A549 (cell line): ENCODE measurements around the gene MED10. TPM values are rescaled to one million over a fixed set of nuclear protein-coding genes. Genes with fewer than 3 reads are reported as not detected.

Experiments used
- ATAC-seq, 2 experiments: fragments of 200-7000 bp in 1 of 2; fragments of >200 bp in 1 of 2; cut with Nextera tagmentation in 1 of 2; cut with Tn5 transposase in 1 of 2; 3 replicates each; pipeline versions ENCODE4 v1.8.0 to v1.9.1; 2018 to 2020; ENCODE audit warnings: mild to moderate bottlenecking in 1 of 2, moderate library complexity in 1 of 2
- CTCF ChIA-PET: fragments of 300-600 bp; sonication (Branson Sonifier 250); formaldehyde crosslinking; extraction: SDS; loops from one replicate; lab custom pipeline; 2021; ENCODE audit warnings: antibody characterized with exemption, inconsistent platforms; lab: Yijun Ruan, JAX
- POLR2A ChIA-PET: fragments of 350-600 bp; formaldehyde crosslinking; extraction: SDS; loops from one replicate; lab custom pipeline; 2021; ENCODE audit warnings: antibody characterized with exemption, inconsistent platforms; lab: Yijun Ruan, JAX
- DNase-seq, 2 experiments: peaks; one replicate each; pipeline versions ENCODE4 v3.0.0 to v3.0.0-alpha.2; 2011 to 2016; ENCODE audit warnings: low read depth in 1 of 2, low spot score in 1 of 2
- FAIRE-seq: peaks from 2 replicates; lab custom pipeline; 2011; peaks lifted over from hg19 to GRCh38; lab: Jason Lieb, UNC
- H3K27ac ChIP-seq, 2 experiments: fragments of >200 bp; sonication (Bioruptor Twin); formaldehyde crosslinking; 3 replicates each; pipeline ENCODE4 v1.5.1; 2016 to 2017
- H3K4me1 ChIP-seq: fragments of >200 bp; sonication (Bioruptor Twin); formaldehyde crosslinking; 3 replicates; pipeline ENCODE4 v1.6.1; 2016
- H3K4me2 ChIP-seq: fragments of >200 bp; sonication (Bioruptor Twin); formaldehyde crosslinking; 3 replicates; pipeline ENCODE4 v1.6.1; 2016
- H3K4me3 ChIP-seq: fragments of >200 bp; sonication (Bioruptor Twin); formaldehyde crosslinking; 3 replicates; pipeline ENCODE4 v1.5.1; 2016
- H3K9me3 ChIP-seq: fragments of >200 bp; sonication (Bioruptor Twin); formaldehyde crosslinking; 3 replicates; pipeline ENCODE4 v1.6.1; 2016
- ATOH8 ChIP-seq: fragments of 250-450 bp; sonication (Bioruptor Pico); IDR thresholded peaks from 2 replicates; pipeline ENCODE4 v1.5.0; 2020; ENCODE audit warnings: low read depth, mild to moderate bottlenecking, moderate library complexity
- CBX8 ChIP-seq: fragments of 200-600 bp; sonication (generic); IDR thresholded peaks from 2 replicates; pipeline ENCODE4 v1.6.1; 2016
- CEBPB ChIP-seq, 2 experiments: fragments of >200 bp in 1 of 2; sonication (Bioruptor Twin) in 1 of 2; formaldehyde crosslinking in 1 of 2; IDR thresholded peaks; 2 replicates each; pipeline ENCODE4 v1.6.1; 2012 to 2016
- CTCF ChIP-seq: fragments of >200 bp; sonication (Bioruptor Twin); formaldehyde crosslinking; IDR thresholded peaks from 3 replicates; pipeline ENCODE4 v1.5.1; 2016
- EP300 ChIP-seq, 2 experiments: fragments of >200 bp; sonication (Bioruptor Twin); formaldehyde crosslinking; IDR thresholded peaks; 2 replicates in 1 of 2; 3 replicates in 1 of 2; pipeline ENCODE4 v1.6.1; 2016 to 2017
- ESRRA ChIP-seq: fragments of 150-350 bp; IDR thresholded peaks from 2 replicates; pipeline ENCODE4 v1.6.1; 2014; ENCODE audit warnings: mild to moderate bottlenecking, low read length, borderline replicate concordance
- FOSB ChIP-seq: fragments of 250-450 bp; sonication (Bioruptor Pico); IDR thresholded peaks from 2 replicates; pipeline ENCODE4 v1.5.0; 2020; ENCODE audit warnings: mild to moderate bottlenecking, moderate library complexity
- FOXS1 ChIP-seq: fragments of 250-450 bp; sonication (Bioruptor Pico); IDR thresholded peaks from 2 replicates; pipeline ENCODE4 v1.5.0; 2020; ENCODE audit warnings: mild to moderate bottlenecking, moderate library complexity
- HMGXB4 ChIP-seq: fragments of 250-450 bp; sonication (Bioruptor Pico); IDR thresholded peaks from 2 replicates; pipeline ENCODE4 v1.5.0; 2021; ENCODE audit warnings: mild to moderate bottlenecking, moderate library complexity, borderline replicate concordance
- HOXB5 ChIP-seq: fragments of 250-450 bp; sonication (Bioruptor Pico); IDR thresholded peaks from 2 replicates; pipeline ENCODE4 v1.5.0; 2020; ENCODE audit warnings: mild to moderate bottlenecking, moderate library complexity
- JUNB ChIP-seq: fragments of >200 bp; sonication (Bioruptor Twin); formaldehyde crosslinking; IDR thresholded peaks from 2 replicates; pipeline ENCODE4 v1.6.1; 2016
- KDM5A ChIP-seq: fragments of 200-600 bp; sonication (generic); IDR thresholded peaks from 2 replicates; pipeline ENCODE4 v1.6.1; 2016; ENCODE audit warnings: antibody characterized with exemption, mild to moderate bottlenecking
- MAZ ChIP-seq: fragments of 150-350 bp; IDR thresholded peaks from 2 replicates; pipeline ENCODE4 v1.6.1; 2014; ENCODE audit warnings: antibody characterized with exemption, low read depth, low read length, borderline replicate concordance
- NFE2L2 ChIP-seq: fragments of 150-350 bp; conservative IDR thresholded peaks from 2 replicates; pipeline ENCODE4 v1.6.1; 2014; ENCODE audit warnings: low read length
- PHF8 ChIP-seq: fragments of 200-600 bp; sonication (generic); IDR thresholded peaks from 2 replicates; pipeline ENCODE4 v1.6.1; 2016; ENCODE audit warnings: low read depth, mild to moderate bottlenecking, antibody characterized with exemption, moderate library complexity, borderline replicate concordance
- POLR2A ChIP-seq: IDR thresholded peaks from 2 replicates; pipeline ENCODE4 v1.6.1; 2012; ENCODE audit warnings: mild to moderate bottlenecking, low read length
- RAD21 ChIP-seq, 2 experiments: fragments of >200 bp in 1 of 2; sonication (Bioruptor Twin) in 1 of 2; formaldehyde crosslinking in 1 of 2; IDR thresholded peaks in 1 of 2; conservative IDR thresholded peaks in 1 of 2; 2 replicates in 1 of 2; 3 replicates in 1 of 2; pipeline ENCODE4 v1.6.1; 2012 to 2018; ENCODE audit warnings: inconsistent platforms in 1 of 2
- RCOR1 ChIP-seq: fragments of 150-350 bp; IDR thresholded peaks from 2 replicates; pipeline ENCODE4 v1.6.1; 2014; ENCODE audit warnings: antibody characterized with exemption, low read length, low read depth
- REST ChIP-seq: fragments of 200-600 bp; sonication (generic); IDR thresholded peaks from 2 replicates; pipeline ENCODE4 v1.6.1; 2016; ENCODE audit warnings: antibody characterized with exemption, mild to moderate bottlenecking, moderate library complexity
- RFX5 ChIP-seq: fragments of 450-650 bp; IDR thresholded peaks from 2 replicates; pipeline ENCODE4 v1.7.1; 2014; ENCODE audit warnings: antibody characterized with exemption, mild to moderate bottlenecking, moderate library complexity
- SMC3 ChIP-seq: fragments of >200 bp; sonication (Bioruptor Twin); formaldehyde crosslinking; IDR thresholded peaks from 3 replicates; pipeline ENCODE4 v1.6.1; 2018; ENCODE audit warnings: inconsistent platforms
- USF2 ChIP-seq: fragments of 450-650 bp; IDR thresholded peaks from 2 replicates; pipeline ENCODE4 v1.6.1; 2014; ENCODE audit warnings: antibody characterized with exemption
- ZFP36 ChIP-seq: fragments of 450-650 bp; IDR thresholded peaks from 2 replicates; pipeline ENCODE4 v1.6.1; 2014; ENCODE audit warnings: borderline replicate concordance; ENCODE audit not compliant: partially characterized antibody
- ZSCAN20 ChIP-seq: fragments of 250-450 bp; sonication (Bioruptor Pico); IDR thresholded peaks from 2 replicates; pipeline ENCODE4 v1.8.0; 2022; ENCODE audit warnings: mild to moderate bottlenecking, moderate library complexity
- WGBS: methylation state at CpG from one replicate; pipeline ENCODE4 v1.1.6; 2017; ENCODE audit errors: missing lambda C conversion rate; 5-methylcytosine and 5-hydroxymethylcytosine counted together
- polyA plus RNA-seq, 4 experiments: library from polyadenylated mRNA; depleted of rRNA in 3 of 4; stranded (reverse); fragments of >200 nt; fragmentation: RNase III in 1 of 4; extraction: RNeasy Plus Mini Kit Qiagen cat#74134 plus additional on column Dnase treatment in 1 of 4; gene quantifications; 2 replicates in 3 of 4; 3 replicates in 1 of 4; pipeline ENCODE4 v1.2.3, GENCODE V29; 2011 to 2017

MED10 gene
- polyA plus RNA-seq, 2 of the 4 experiments (the other 2 are of a cell fraction) = 56.7 to 59.4 TPM

- no peak overlapping the region for H3K4me2 ChIP-seq
- peaks cover 1% of the 10 kb centered on the region; the same call in 1 of the 3 replicates for H3K4me1 ChIP-seq
- no peak for DNase-seq
- no peak for ATAC-seq
- no peaks in the 10 kb centered on the region for H3K9me3 ChIP-seq
- 22% methylated on average over 4 of the region's 4 CpGs for WGBS
- ChIA-PET POLR2A (no interaction called here), CTCF (no interaction called here)
- H3K4me3 ChIP-seq = no peak overlapping the region
- FAIRE-seq = no peak
- H3K27ac ChIP-seq = no peak overlapping the region
- TF ChIP-seq CEBPB (IDR thresholded peaks at IDR 0.05) = no peak
- no peak for TF ChIP-seq ZFP36
- no peak for TF ChIP-seq RFX5
- no peak for TF ChIP-seq HOXB5 (CRISPR knock-in tag)
- no peak for TF ChIP-seq RCOR1
- no peak for TF ChIP-seq CTCF
- no peak for TF ChIP-seq ZSCAN20 (CRISPR knock-in tag)
- TF ChIP-seq RAD21 (conservative IDR thresholded peaks at IDR 0.05 in 1 of 2, IDR thresholded peaks at IDR 0.05 in 1 of 2) = no peak
- no peak for TF ChIP-seq POLR2A
- no peak for TF ChIP-seq NFE2L2
- TF ChIP-seq MAZ = no peak
- no peak for TF ChIP-seq ATOH8 (CRISPR knock-in tag)
- no peak for TF ChIP-seq REST
- no peak for TF ChIP-seq FOSB (CRISPR knock-in tag)
- TF ChIP-seq JUNB = no peak
- TF ChIP-seq USF2 = no peak
- TF ChIP-seq KDM5A = no peak
- TF ChIP-seq EP300 (IDR thresholded peaks at IDR 0.05) = no peak
- no peak for TF ChIP-seq SMC3
- TF ChIP-seq CBX8 = no peak
Observed at GRCh38 chr5:6403416-6403815, 25.1 kb upstream of the MED10 start.

- 40% methylated on average over 6 of the region's 6 CpGs for WGBS
- no peak overlapping the region for H3K4me2 ChIP-seq
- FAIRE-seq = no peak
- no peak overlapping the region for H3K27ac ChIP-seq
- H3K9me3 ChIP-seq = peaks cover 3% of the 10 kb centered on the region; the same call in 2 of the 3 replicates
- CTCF ChIA-PET = no interaction called here
- ATAC-seq = no peak
- POLR2A ChIA-PET = interaction anchor here (0.6 kb wide), 1 partner anchor 25 kb away, joined by 3 read pairs; the partner anchor contains the start of gene MED10
- H3K4me1 ChIP-seq = no peaks in the 10 kb centered on the region
- DNase-seq = no peak
- no peak overlapping the region for H3K4me3 ChIP-seq
- TF ChIP-seq REST (no peak), PHF8 (no peak), RCOR1 (no peak), ESRRA (no peak), HMGXB4 (CRISPR knock-in tag) (no peak), FOXS1 (CRISPR knock-in tag) (no peak), USF2 (no peak), POLR2A (no peak), CBX8 (no peak)
Observed at GRCh38 chr5:6402939-6403338, 24.6 kb upstream of the MED10 start.
